Neural progenitor cell (in vitro differentiated cells): Measurements from ENCODE around the gene SEZ6L.

ENCODE experiments used
- CTCF ChIP-seq: fragments of 200-600 bp; sonication (generic); IDR thresholded peaks from 2 replicates; pipeline ENCODE4 v1.5.1; 2017; ENCODE audit warnings: antibody characterized with exemption, mild to moderate bottlenecking
- EZH2phosphoT487 ChIP-seq: fragments of 200-600 bp; sonication (generic); IDR thresholded peaks from 2 replicates; pipeline ENCODE4 v1.6.1; 2017; ENCODE audit warnings: antibody characterized with exemption

DNA sequence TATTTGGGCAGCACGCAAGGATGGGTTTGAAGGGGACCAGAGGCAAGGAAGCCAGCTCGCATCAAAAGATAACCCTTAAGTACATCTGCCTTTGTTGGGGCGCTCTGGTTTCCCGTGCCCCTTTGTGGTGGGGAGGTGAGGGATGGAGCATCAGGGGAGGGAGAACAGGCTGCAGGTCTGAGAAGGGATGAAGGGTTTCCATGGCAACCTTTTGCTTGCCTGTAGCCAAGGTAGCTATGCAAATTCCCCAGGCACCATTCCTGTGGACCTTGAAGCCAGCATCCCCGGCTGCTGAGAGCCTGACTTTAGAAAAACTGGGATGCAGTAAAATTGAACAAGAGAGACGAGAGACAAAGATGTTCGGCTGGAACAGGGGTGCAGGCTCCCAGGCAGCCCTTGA lies 75.7 kb downstream of the SEZ6L start:
- no peak for TF ChIP-seq CTCF
- no peak for TF ChIP-seq EZH2phosphoT487
